GM19455 (cell line): Measurements from ENCODE around the gene RBM20.

Experiments used
- ATAC-seq: cut with Tn5 transposase; IDR thresholded peaks from one replicate; pipeline ENCODE4 v1.9.1; 2021; ENCODE audit not compliant: unreplicated experiment

RBM20 gene

DNA sequence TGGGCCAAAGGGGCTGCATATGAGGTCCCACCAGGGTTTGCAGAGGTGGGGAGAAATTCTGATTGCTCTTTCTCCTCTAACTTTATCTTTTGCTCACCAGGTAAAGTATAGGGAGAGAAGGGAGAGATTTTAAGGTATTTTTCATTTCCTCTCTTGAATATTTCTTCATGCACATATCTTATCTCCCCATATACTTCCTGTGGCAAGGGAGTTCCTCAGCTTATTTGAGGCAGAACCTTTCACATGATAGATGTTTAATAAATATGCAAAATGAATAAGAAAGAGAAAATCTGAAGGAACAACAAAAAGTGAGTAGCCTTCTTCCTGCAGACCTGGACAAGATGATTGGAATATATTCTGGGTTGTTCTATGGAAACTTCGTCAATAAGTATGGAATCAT is 160.2 kb downstream of the RBM20 start:
- no peak for ATAC-seq

GRCh38 chr10:110805292-110805691 is 161.2 kb downstream of the RBM20 start:
- no peak for ATAC-seq

GRCh38 chr10:110806335-110806734 is 162.2 kb downstream of the RBM20 start:
- no peak for ATAC-seq

DNA sequence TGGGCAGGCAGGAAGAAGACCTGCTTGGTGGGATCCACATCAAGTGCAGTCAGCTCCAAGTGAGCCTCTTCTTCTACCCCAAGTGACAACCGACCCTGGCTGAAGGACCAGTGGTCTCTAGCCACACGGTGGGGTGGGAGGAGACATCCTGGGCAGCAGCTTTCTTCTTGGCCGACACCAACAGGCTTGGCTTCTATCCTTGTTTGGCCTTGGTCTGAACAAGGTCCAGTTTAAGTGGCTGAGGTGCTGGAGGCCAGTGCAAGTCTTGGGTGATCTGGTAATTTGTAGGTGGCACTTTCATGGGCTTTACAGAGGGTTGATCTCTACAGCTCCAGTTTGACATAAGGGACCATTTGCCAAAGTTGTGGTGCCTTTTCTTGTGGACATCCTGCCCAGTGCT is 164.0 kb downstream of the RBM20 start:
- ATAC-seq = no peak

- no peak for ATAC-seq
Measured at GRCh38 chr10:110808615-110809014, 164.5 kb downstream of the RBM20 start.

DNA sequence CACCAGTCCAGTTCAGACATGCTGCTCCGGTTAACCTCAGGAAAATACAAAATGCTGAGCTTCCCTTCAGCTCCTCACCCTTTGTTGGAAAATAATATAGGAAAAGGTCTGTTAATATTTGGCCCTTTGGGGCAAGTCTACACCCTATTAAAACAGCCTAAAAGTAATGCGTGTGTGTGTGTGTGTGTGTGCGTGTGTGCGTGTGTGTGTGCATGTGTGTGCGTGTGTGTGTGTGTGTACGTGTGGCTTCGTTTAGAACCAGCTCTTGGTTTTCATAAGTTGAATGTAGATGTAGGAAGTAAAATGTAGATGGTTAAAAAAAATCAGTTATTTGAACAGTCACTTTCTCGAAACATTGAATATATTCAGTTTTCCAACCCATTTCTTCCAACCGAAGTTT is 166.5 kb downstream of the RBM20 start:
- no peak for ATAC-seq

GRCh38 chr10:110811791-110812581 is 167.8 kb downstream of the RBM20 start:
- ATAC-seq = no peak

- ATAC-seq = no peak
Measured at GRCh38 chr10:110812583-110812982, 168.4 kb downstream of the RBM20 start.

- no peak for ATAC-seq
Measured at GRCh38 chr10:110813743-110814472, 169.8 kb downstream of the RBM20 start.

DNA sequence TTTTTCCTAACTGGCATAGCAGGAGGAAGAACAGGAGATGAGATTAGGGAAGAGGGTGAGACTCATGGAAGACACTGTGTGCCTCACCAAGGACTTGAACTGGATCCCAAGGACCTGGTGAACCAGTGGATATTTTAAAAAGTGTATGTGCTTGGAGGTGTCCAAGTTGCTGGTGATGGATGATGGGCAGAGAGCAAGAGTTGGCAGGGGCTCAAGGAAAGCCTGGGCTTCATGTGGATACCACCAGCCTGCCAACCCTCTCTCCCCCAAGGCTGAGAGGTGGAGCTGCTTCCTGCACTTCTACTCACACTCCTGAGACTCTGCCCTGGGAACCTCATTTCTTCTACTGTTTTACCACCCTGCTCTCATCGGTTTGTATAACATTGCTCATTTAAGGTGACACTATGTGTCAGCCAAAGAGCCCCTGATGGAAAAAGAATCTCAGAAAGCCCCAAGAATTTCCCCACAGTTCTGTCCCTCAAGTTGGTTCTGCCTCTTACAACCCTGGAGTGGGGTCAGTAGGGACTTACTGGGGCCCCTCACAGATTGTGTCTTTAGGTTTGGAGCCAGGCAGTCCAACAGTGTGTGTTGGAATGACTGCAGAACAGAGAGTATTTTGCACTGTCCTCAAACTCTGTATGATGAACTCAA is 171.3 kb downstream of the RBM20 start:
- peak; percentile 48 for ATAC-seq

- ATAC-seq = no peak
Measured at GRCh38 chr10:110817614-110818013, 173.5 kb downstream of the RBM20 start.

GRCh38 chr10:110818311-110819256 is 174.4 kb downstream of the RBM20 start:
- no peak for ATAC-seq

GRCh38 chr10:110820321-110820814 is 176.2 kb downstream of the RBM20 start:
- no peak for ATAC-seq

- ATAC-seq = no peak
Measured at GRCh38 chr10:110821508-110821907, 177.4 kb downstream of the RBM20 start.

GRCh38 chr10:110822035-110822711 is 178.0 kb downstream of the RBM20 start:
- no peak for ATAC-seq

- no peak for ATAC-seq
Measured at GRCh38 chr10:110822712-110823311, 178.7 kb downstream of the RBM20 start.

- ATAC-seq = no peak
Measured at GRCh38 chr10:110824152-110824441, 180.0 kb downstream of the RBM20 start.

DNA sequence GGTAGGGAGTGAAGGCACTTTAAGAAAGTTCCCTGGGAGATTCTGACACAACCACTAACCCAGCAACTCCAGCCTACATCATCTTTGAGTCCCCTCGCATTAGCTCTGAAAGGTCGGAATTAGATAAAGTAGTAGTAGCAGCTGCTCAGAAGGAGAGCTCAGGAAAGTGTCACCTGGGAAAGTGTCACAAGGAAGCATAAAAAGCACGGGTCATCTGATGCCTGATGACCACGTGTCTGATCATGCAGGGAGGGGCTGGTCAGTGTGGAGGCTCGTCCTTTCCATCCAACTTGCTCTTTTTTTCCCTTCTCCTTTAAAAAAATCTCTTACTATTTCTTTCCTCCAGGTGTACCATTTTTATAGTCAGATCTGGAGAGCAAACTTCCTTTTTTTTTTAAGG is 180.5 kb downstream of the RBM20 start:
- ATAC-seq = no peak

DNA sequence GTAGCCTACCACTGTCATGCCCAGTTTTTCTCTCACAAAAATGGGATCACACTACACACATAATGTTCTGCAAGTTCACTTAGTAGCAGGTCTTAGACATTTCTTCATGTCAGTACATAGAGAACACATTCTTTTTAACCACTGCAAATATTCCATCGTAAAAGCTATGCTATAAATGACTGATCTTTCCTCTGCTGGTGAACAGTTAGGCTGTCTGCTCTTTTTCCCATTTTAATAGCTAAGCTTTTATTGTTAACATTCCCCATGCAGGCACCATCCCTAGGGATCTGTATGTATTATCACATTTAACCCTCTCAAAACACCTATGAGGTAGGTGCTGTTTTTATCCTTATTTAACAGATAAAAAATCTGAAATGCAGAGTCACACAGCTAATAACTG is 181.4 kb downstream of the RBM20 start:
- ATAC-seq = no peak

GRCh38 chr10:110827410-110827809 is 183.3 kb downstream of the RBM20 start:
- ATAC-seq = no peak
